IMR-90 (cell line): ENCODE data around the gene KYAT1.

Experiments used
- CEBPB ChIP-seq: IDR thresholded peaks from 2 replicates; pipeline ENCODE4 v1.6.1; 2012; ENCODE audit warnings: low read depth, low read length, improper control_type of control experiment
- CHD1 ChIP-seq: IDR thresholded peaks from 2 replicates; pipeline ENCODE4 v1.6.1; 2012; ENCODE audit warnings: low read depth, low read length, improper control_type of control experiment
- CTCF ChIP-seq: conservative IDR thresholded peaks from 2 replicates; pipeline ENCODE4 v1.5.1; 2012; ENCODE audit warnings: mild to moderate bottlenecking, low read depth, low read length, improper control_type of control experiment
- POLR2A ChIP-seq: IDR thresholded peaks from 2 replicates; pipeline ENCODE4 v1.6.1; 2012; ENCODE audit warnings: mild to moderate bottlenecking, low read depth, low read length
- RAD21 ChIP-seq: IDR thresholded peaks from 2 replicates; pipeline ENCODE4 v1.6.1; 2012; ENCODE audit warnings: low read length, improper control_type of control experiment
- TF ChIP-seq, protein P1 (sequence below): fragments of 150-350 bp; IDR thresholded peaks from 2 replicates; pipeline ENCODE4 v1.6.1; 2017; ENCODE audit warnings: mild to moderate bottlenecking, antibody characterized with exemption, low read length, low read depth
- TF ChIP-seq, protein P2 (sequence below): fragments of 150-350 bp; IDR thresholded peaks from 2 replicates; pipeline ENCODE4 v1.6.1; 2016; ENCODE audit warnings: low read depth, mild to moderate bottlenecking, low read length, moderate library complexity, borderline replicate concordance

- TF ChIP-seq POLR2A (no peak), CHD1 (no peak), CTCF (no peak), CEBPB (no peak), RAD21 (no peak)
- TF ChIP-seq, protein P1, sequence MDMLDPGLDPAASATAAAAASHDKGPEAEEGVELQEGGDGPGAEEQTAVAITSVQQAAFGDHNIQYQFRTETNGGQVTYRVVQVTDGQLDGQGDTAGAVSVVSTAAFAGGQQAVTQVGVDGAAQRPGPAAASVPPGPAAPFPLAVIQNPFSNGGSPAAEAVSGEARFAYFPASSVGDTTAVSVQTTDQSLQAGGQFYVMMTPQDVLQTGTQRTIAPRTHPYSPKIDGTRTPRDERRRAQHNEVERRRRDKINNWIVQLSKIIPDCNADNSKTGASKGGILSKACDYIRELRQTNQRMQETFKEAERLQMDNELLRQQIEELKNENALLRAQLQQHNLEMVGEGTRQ, result no peak
- TF ChIP-seq, protein P2, sequence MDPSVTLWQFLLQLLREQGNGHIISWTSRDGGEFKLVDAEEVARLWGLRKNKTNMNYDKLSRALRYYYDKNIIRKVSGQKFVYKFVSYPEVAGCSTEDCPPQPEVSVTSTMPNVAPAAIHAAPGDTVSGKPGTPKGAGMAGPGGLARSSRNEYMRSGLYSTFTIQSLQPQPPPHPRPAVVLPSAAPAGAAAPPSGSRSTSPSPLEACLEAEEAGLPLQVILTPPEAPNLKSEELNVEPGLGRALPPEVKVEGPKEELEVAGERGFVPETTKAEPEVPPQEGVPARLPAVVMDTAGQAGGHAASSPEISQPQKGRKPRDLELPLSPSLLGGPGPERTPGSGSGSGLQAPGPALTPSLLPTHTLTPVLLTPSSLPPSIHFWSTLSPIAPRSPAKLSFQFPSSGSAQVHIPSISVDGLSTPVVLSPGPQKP, result no peak
Measured at GRCh38 chr9:128870128-128870940, 11.4 kb downstream of the KYAT1 start.
